Measurements from ENCODE around the gene BRD7.
"Not testable (repeated sequence)": the region's sequence is repeated elsewhere in the genome, so short reads cannot be mapped to it uniquely, and the experiment has no call there.

BRD7 gene

GRCh38 chr16:50351116-50351515, 17.7 kb downstream of the BRD7 start:
- H3K27me3 ChIP-seq (ENCODE audit: low read depth, low read length), result no peaks in the 10 kb centered on the region
- H3K4me3 ChIP-seq (ENCODE audit: low read depth in 1 of 2, low read length in 2 of 2), result no peak overlapping the region
- H3K36me3 ChIP-seq (ENCODE audit: control insufficient read depth in 1 of 2, insufficient read depth in 2 of 2, low read length in 2 of 2), result peaks cover 23 to 33% of the 10 kb centered on the region in 2 donors
- H3K4me1 ChIP-seq (ENCODE audit: control insufficient read depth in 1 of 2, insufficient read depth in 2 of 2, low read length in 2 of 2), result peaks cover 0 to 5% of the 10 kb centered on the region in 2 donors
- H3K9me3 ChIP-seq (ENCODE audit: control insufficient read depth in 1 of 2, low read length in 2 of 2), result no peaks in the 10 kb centered on the region
- H3K27ac ChIP-seq (ENCODE audit: low read length), result no peak overlapping the region

- H3K9me3 ChIP-seq (ENCODE audit: control insufficient read depth in 1 of 2, low read length in 2 of 2); H3K27me3 ChIP-seq (ENCODE audit: low read depth, low read length); H3K4me1 ChIP-seq (ENCODE audit: control insufficient read depth in 1 of 2, insufficient read depth in 2 of 2, low read length in 2 of 2); H3K4me3 ChIP-seq (ENCODE audit: low read depth in 1 of 2, low read length in 2 of 2); H3K27ac ChIP-seq (ENCODE audit: low read length): not testable (repeated sequence)
- peaks cover 6 to 17% of the 10 kb centered on the region in 2 donors for H3K36me3 ChIP-seq (ENCODE audit: control insufficient read depth in 1 of 2, insufficient read depth in 2 of 2, low read length in 2 of 2)
Observed at GRCh38 chr16:50345210-50345609, 23.6 kb downstream of the BRD7 start.

- H3K36me3 ChIP-seq (ENCODE audit: control insufficient read depth in 1 of 2, insufficient read depth in 2 of 2, low read length in 2 of 2), result peaks cover 9 to 16% of the 10 kb centered on the region in 2 donors
- H3K4me3 ChIP-seq (ENCODE audit: low read depth in 1 of 2, low read length in 2 of 2); H3K9me3 ChIP-seq (ENCODE audit: control insufficient read depth in 1 of 2, low read length in 2 of 2); H3K4me1 ChIP-seq (ENCODE audit: control insufficient read depth in 1 of 2, insufficient read depth in 2 of 2, low read length in 2 of 2); H3K27me3 ChIP-seq (ENCODE audit: low read depth, low read length); H3K27ac ChIP-seq (ENCODE audit: low read length): not testable (repeated sequence)
Observed at GRCh38 chr16:50343566-50343965, 25.2 kb downstream of the BRD7 start.

- Histone ChIP-seq H3K36me3 (ENCODE audit: control insufficient read depth in 1 of 2, insufficient read depth in 2 of 2, low read length in 2 of 2) (peaks cover 11 to 17% of the 10 kb centered on the region in 2 donors), H3K4me3 (ENCODE audit: low read depth in 1 of 2, low read length in 2 of 2) (no peak overlapping the region), H3K4me1 (ENCODE audit: control insufficient read depth in 1 of 2, insufficient read depth in 2 of 2, low read length in 2 of 2) (peaks cover 0 to 7% of the 10 kb centered on the region in 2 donors), H3K27ac (ENCODE audit: low read length) (no peak overlapping the region), H3K27me3 (ENCODE audit: low read depth, low read length) (no peaks in the 10 kb centered on the region), H3K9me3 (ENCODE audit: control insufficient read depth in 1 of 2, low read length in 2 of 2) (no peaks in the 10 kb centered on the region)
Observed at GRCh38 chr16:50340578-50340977, 28.2 kb downstream of the BRD7 start.

GRCh38 chr16:50338371-50339231, 30.2 kb downstream of the BRD7 start:
- H3K27me3 ChIP-seq (ENCODE audit: low read depth, low read length), result no peaks in the 10 kb centered on the region
- H3K36me3 ChIP-seq (ENCODE audit: control insufficient read depth in 1 of 2, insufficient read depth in 2 of 2, low read length in 2 of 2), result peaks cover 15 to 26% of the 10 kb centered on the region in 2 donors
- no peak overlapping the region for H3K27ac ChIP-seq (ENCODE audit: low read length)
- H3K4me3 ChIP-seq (ENCODE audit: low read depth in 1 of 2, low read length in 2 of 2), result no peak overlapping the region
- H3K9me3 ChIP-seq (ENCODE audit: control insufficient read depth in 1 of 2, low read length in 2 of 2), result no peaks in the 10 kb centered on the region
- H3K4me1 ChIP-seq (ENCODE audit: control insufficient read depth in 1 of 2, insufficient read depth in 2 of 2, low read length in 2 of 2), result peaks cover 0 to 14% of the 10 kb centered on the region in 2 donors

GRCh38 chr16:50336884-50337283, 31.9 kb downstream of the BRD7 start:
- no peaks in the 10 kb centered on the region for H3K9me3 ChIP-seq (ENCODE audit: control insufficient read depth in 1 of 2, low read length in 2 of 2)
- H3K4me1 ChIP-seq (ENCODE audit: control insufficient read depth in 1 of 2, insufficient read depth in 2 of 2, low read length in 2 of 2), result peaks cover 0 to 14% of the 10 kb centered on the region in 2 donors
- no peaks in the 10 kb centered on the region for H3K27me3 ChIP-seq (ENCODE audit: low read depth, low read length)
- peaks cover 14 to 26% of the 10 kb centered on the region in 2 donors for H3K36me3 ChIP-seq (ENCODE audit: control insufficient read depth in 1 of 2, insufficient read depth in 2 of 2, low read length in 2 of 2)
- no peak overlapping the region for H3K4me3 ChIP-seq (ENCODE audit: low read depth in 1 of 2, low read length in 2 of 2)
- no peak overlapping the region for H3K27ac ChIP-seq (ENCODE audit: low read length)

GRCh38 chr16:50335196-50335958, 33.4 kb downstream of the BRD7 start:
- H3K4me3 ChIP-seq (ENCODE audit: low read depth in 1 of 2, low read length in 2 of 2), result no peak overlapping the region
- no peaks in the 10 kb centered on the region for H3K27me3 ChIP-seq (ENCODE audit: low read depth, low read length)
- peaks cover 0 to 14% of the 10 kb centered on the region in 2 donors for H3K4me1 ChIP-seq (ENCODE audit: control insufficient read depth in 1 of 2, insufficient read depth in 2 of 2, low read length in 2 of 2)
- no peak overlapping the region for H3K27ac ChIP-seq (ENCODE audit: low read length)
- no peaks in the 10 kb centered on the region for H3K9me3 ChIP-seq (ENCODE audit: control insufficient read depth in 1 of 2, low read length in 2 of 2)
- peaks cover 14 to 26% of the 10 kb centered on the region in 2 donors for H3K36me3 ChIP-seq (ENCODE audit: control insufficient read depth in 1 of 2, insufficient read depth in 2 of 2, low read length in 2 of 2)

GRCh38 chr16:50334106-50334975, 34.4 kb downstream of the BRD7 start:
- H3K4me3 ChIP-seq (ENCODE audit: low read depth in 1 of 2, low read length in 2 of 2), result no peak overlapping the region
- peaks cover 14 to 25% of the 10 kb centered on the region in 2 donors for H3K36me3 ChIP-seq (ENCODE audit: control insufficient read depth in 1 of 2, insufficient read depth in 2 of 2, low read length in 2 of 2)
- no peaks in the 10 kb centered on the region for H3K9me3 ChIP-seq (ENCODE audit: control insufficient read depth in 1 of 2, low read length in 2 of 2)
- H3K4me1 ChIP-seq (ENCODE audit: control insufficient read depth in 1 of 2, insufficient read depth in 2 of 2, low read length in 2 of 2), result peaks cover 6 to 24% of the 10 kb centered on the region in 2 donors
- no peak overlapping the region for H3K27ac ChIP-seq (ENCODE audit: low read length)
- H3K27me3 ChIP-seq (ENCODE audit: low read depth, low read length), result no peaks in the 10 kb centered on the region

- H3K36me3 ChIP-seq (ENCODE audit: control insufficient read depth in 1 of 2, insufficient read depth in 2 of 2, low read length in 2 of 2), result peaks cover 6 to 15% of the 10 kb centered on the region in 2 donors
- H3K4me3 ChIP-seq (ENCODE audit: low read depth in 1 of 2, low read length in 2 of 2), result no peak overlapping the region
- peaks cover 6 to 20% of the 10 kb centered on the region in 2 donors for H3K4me1 ChIP-seq (ENCODE audit: control insufficient read depth in 1 of 2, insufficient read depth in 2 of 2, low read length in 2 of 2)
- H3K9me3 ChIP-seq (ENCODE audit: control insufficient read depth in 1 of 2, low read length in 2 of 2), result no peaks in the 10 kb centered on the region
- H3K27me3 ChIP-seq (ENCODE audit: low read depth, low read length), result no peaks in the 10 kb centered on the region
- no peak overlapping the region for H3K27ac ChIP-seq (ENCODE audit: low read length)
Observed at GRCh38 chr16:50332599-50332998, 36.2 kb downstream of the BRD7 start.

- peaks cover 6 to 15% of the 10 kb centered on the region in 2 donors for H3K36me3 ChIP-seq (ENCODE audit: control insufficient read depth in 1 of 2, insufficient read depth in 2 of 2, low read length in 2 of 2)
- no peak overlapping the region for H3K27ac ChIP-seq (ENCODE audit: low read length)
Observed at GRCh38 chr16:50331570-50331969, 37.2 kb downstream of the BRD7 start.

More at GRCh38 chr16:50331570-50331969, 37.2 kb downstream of the BRD7 start:
- H3K9me3 ChIP-seq (ENCODE audit: control insufficient read depth in 1 of 2, low read length in 2 of 2), result no peaks in the 10 kb centered on the region
- peaks cover 6 to 20% of the 10 kb centered on the region in 2 donors for H3K4me1 ChIP-seq (ENCODE audit: control insufficient read depth in 1 of 2, insufficient read depth in 2 of 2, low read length in 2 of 2)
- no peak overlapping the region for H3K4me3 ChIP-seq (ENCODE audit: low read depth in 1 of 2, low read length in 2 of 2)
- H3K27me3 ChIP-seq (ENCODE audit: low read depth, low read length), result no peaks in the 10 kb centered on the region
